Suprapubic skin (tissue), 4 donors: ENCODE data around the gene BORCS5. TPM values are rescaled to one million over a fixed set of nuclear protein-coding genes. Genes with fewer than 3 reads are reported as not detected.

Source experiments
- DNase-seq, 2 donors: peaks; one replicate each; pipeline ENCODE4 v3.0.0-alpha.2; 2019; ENCODE audit warnings: low spot score in 2 of 2
- H3K27ac ChIP-seq: fragments of 200-600 bp; sonication (generic); one replicate; pipeline ENCODE4 v1.5.1; 2019
- H3K27me3 ChIP-seq: fragments of 200-600 bp; sonication (generic); one replicate; pipeline ENCODE4 v1.5.1; 2019
- H3K36me3 ChIP-seq: fragments of 200-600 bp; sonication (generic); one replicate; pipeline ENCODE4 v1.5.1; 2019
- H3K4me1 ChIP-seq: fragments of 200-600 bp; sonication (generic); one replicate; pipeline ENCODE4 v1.5.1; 2019
- H3K4me3 ChIP-seq: fragments of 200-600 bp; sonication (generic); one replicate; pipeline ENCODE4 v1.5.1; 2019; ENCODE audit warnings: mild to moderate bottlenecking
- H3K9me3 ChIP-seq: fragments of 200-600 bp; sonication (generic); one replicate; pipeline ENCODE4 v1.5.1; 2019
- CTCF ChIP-seq, 2 donors: fragments of 200-600 bp in 1 of 2; fragments of 450-650 bp in 1 of 2; sonication (generic) in 1 of 2; IDR thresholded peaks; one replicate each; pipeline ENCODE4 v1.5.1; 2016 to 2019; ENCODE audit warnings: antibody characterized with exemption in 2 of 2, mild to moderate bottlenecking in 1 of 2, moderate library complexity in 1 of 2
- EP300 ChIP-seq: sonication (generic); formaldehyde crosslinking; IDR thresholded peaks from one replicate; pipeline ENCODE4 v1.6.1; 2017; ENCODE audit warnings: antibody characterized with exemption
- POLR2A ChIP-seq, 2 donors: fragments of 450-650 bp; IDR thresholded peaks; one replicate each; pipeline ENCODE4 v1.6.1; 2017; ENCODE audit warnings: antibody characterized with exemption in 2 of 2, mild to moderate bottlenecking in 2 of 2, moderate library complexity in 2 of 2
- POLR2AphosphoS5 ChIP-seq, 3 donors: sonication (generic); formaldehyde crosslinking; IDR thresholded peaks; one replicate each; pipeline ENCODE4 v1.6.1; 2017; ENCODE audit warnings: antibody characterized with exemption in 3 of 3
- whole genome bisulfite sequencing: methylation state at CpG from one replicate; pipeline ENCODE4 v1.1.5; 2018; 5-methylcytosine and 5-hydroxymethylcytosine counted together
- total RNA-seq, 4 donors: library from RNA; depleted of rRNA; stranded (reverse); fragments of >200 nt; gene quantifications; one replicate each; pipeline ENCODE4 v1.1.0, GENCODE V29; 2016

BORCS5 gene
- total RNA-seq, 4 donors from 2014 or later = 11.3 to 51.6 (median 21.0) TPM

GRCh38 chr12:12508612-12509011 is 151.7 kb downstream of the BORCS5 start:
- H3K27ac ChIP-seq = no peak overlapping the region
- H3K36me3 ChIP-seq = no peaks in the 10 kb centered on the region
- no peak for DNase-seq
- 87% methylated on average over 2 of the region's 2 CpGs for WGBS
- H3K4me3 ChIP-seq = no peak overlapping the region
- H3K9me3 ChIP-seq = no peaks in the 10 kb centered on the region
- TF ChIP-seq POLR2A (IDR thresholded peaks at IDR 0.05) = no peak
- TF ChIP-seq CTCF (IDR thresholded peaks at IDR 0.05) = no peak
- TF ChIP-seq EP300 = no peak
- no peak for TF ChIP-seq POLR2AphosphoS5 (IDR thresholded peaks at IDR 0.05)
- H3K27me3 ChIP-seq = no peaks in the 10 kb centered on the region
- H3K4me1 ChIP-seq = peaks cover 29% of the 10 kb centered on the region

- TF ChIP-seq POLR2A (IDR thresholded peaks at IDR 0.05) (no peak), CTCF (IDR thresholded peaks at IDR 0.05) (no peak), EP300 (no peak), POLR2AphosphoS5 (IDR thresholded peaks at IDR 0.05) (no peak)
- Histone ChIP-seq H3K27me3 (no peaks in the 10 kb centered on the region), H3K4me3 (no peak overlapping the region), H3K4me1 (peaks cover 28% of the 10 kb centered on the region), H3K9me3 (no peaks in the 10 kb centered on the region), H3K27ac (no peak overlapping the region), H3K36me3 (no peaks in the 10 kb centered on the region)
- DNase-seq = no peak
- 92% methylated on average over 2 of the region's 2 CpGs for WGBS
Observed at GRCh38 chr12:12510141-12510540, 153.3 kb downstream of the BORCS5 start.

GRCh38 chr12:12510551-12510950 is 153.7 kb downstream of the BORCS5 start:
- Histone ChIP-seq H3K27me3 (no peaks in the 10 kb centered on the region), H3K9me3 (no peaks in the 10 kb centered on the region), H3K36me3 (no peaks in the 10 kb centered on the region), H3K4me3 (no peak overlapping the region), H3K4me1 (peaks cover 23% of the 10 kb centered on the region), H3K27ac (no peak overlapping the region)
- no peak for DNase-seq
- TF ChIP-seq CTCF (IDR thresholded peaks at IDR 0.05) (no peak), POLR2AphosphoS5 (IDR thresholded peaks at IDR 0.05) (no peak), POLR2A (IDR thresholded peaks at IDR 0.05) (no peak), EP300 (no peak)
- 98% methylated on average over 2 of the region's 2 CpGs for WGBS

- no peaks in the 10 kb centered on the region for H3K9me3 ChIP-seq
- H3K4me1 ChIP-seq = peaks cover 20% of the 10 kb centered on the region
- 67% methylated on average over 3 of the region's 3 CpGs for WGBS
- no peak overlapping the region for H3K27ac ChIP-seq
- H3K27me3 ChIP-seq = no peaks in the 10 kb centered on the region
- DNase-seq = no peak
- H3K36me3 ChIP-seq = no peaks in the 10 kb centered on the region
- no peak for TF ChIP-seq CTCF (IDR thresholded peaks at IDR 0.05)
- no peak for TF ChIP-seq EP300
- no peak for TF ChIP-seq POLR2AphosphoS5 (IDR thresholded peaks at IDR 0.05)
- TF ChIP-seq POLR2A (IDR thresholded peaks at IDR 0.05) = no peak
- H3K4me3 ChIP-seq = no peak overlapping the region
Observed at GRCh38 chr12:12511021-12511783, 154.3 kb downstream of the BORCS5 start.

- no peak for DNase-seq
- 76% methylated on average over 5 of the region's 5 CpGs for WGBS
- no peaks in the 10 kb centered on the region for H3K27me3 ChIP-seq
- H3K4me3 ChIP-seq = no peak overlapping the region
- no peaks in the 10 kb centered on the region for H3K9me3 ChIP-seq
- no peak for TF ChIP-seq POLR2AphosphoS5 (IDR thresholded peaks at IDR 0.05)
- no peaks in the 10 kb centered on the region for H3K36me3 ChIP-seq
- H3K4me1 ChIP-seq = peaks cover 11% of the 10 kb centered on the region
- no peak overlapping the region for H3K27ac ChIP-seq
Observed at GRCh38 chr12:12511895-12512711, 155.2 kb downstream of the BORCS5 start.
